ENCODE data around the gene TRMT1L. TPM values are rescaled to one million over a fixed set of nuclear protein-coding genes. Genes with fewer than 3 reads are reported as not detected.

TRMT1L gene
- total and polyA plus RNA-seq, 5 experiments from 2014 or later = 10.8 to 26.8 (median 17.4) TPM

DNA sequence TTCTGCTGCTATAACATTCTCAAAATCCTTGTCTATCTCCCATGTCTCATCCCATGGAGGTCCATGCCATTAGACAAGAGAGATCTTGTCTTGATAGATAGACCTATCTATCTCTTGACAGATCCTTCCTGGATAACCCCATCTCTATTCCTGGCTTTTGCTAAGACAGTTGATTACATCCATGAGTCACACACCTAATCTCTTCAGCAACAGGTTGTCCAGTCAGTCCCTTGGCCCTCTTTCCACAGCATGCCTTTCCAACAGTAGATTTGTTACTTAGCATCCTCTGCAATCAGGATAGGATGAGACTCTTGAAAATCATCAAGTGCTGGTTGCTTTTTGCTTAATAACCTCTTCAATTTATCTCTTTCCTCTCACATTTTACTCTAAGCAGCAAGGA lies 46.6 kb downstream of the TRMT1L start:
- ATAC-seq = no peak
- POLR2A ChIA-PET = no interaction called here
- no peaks in the 10 kb centered on the region for H3K27me3 Mint-ChIP-seq
- no peak overlapping the region for H3K4me3 Mint-ChIP-seq
- H3K9me3 Mint-ChIP-seq = peaks cover 6 to 65% (median 30%) of the 10 kb centered on the region in 9 donors
- H3K36me3 Mint-ChIP-seq = peaks cover 0 to 17% (median 6%) of the 10 kb centered on the region in 3 donors
- no peaks in the 10 kb centered on the region for H3K4me1 Mint-ChIP-seq
- peak overlapping the region in 1 of 10 donors; percentile 25 for H3K27ac Mint-ChIP-seq
- no peak for DNase-seq

DNA sequence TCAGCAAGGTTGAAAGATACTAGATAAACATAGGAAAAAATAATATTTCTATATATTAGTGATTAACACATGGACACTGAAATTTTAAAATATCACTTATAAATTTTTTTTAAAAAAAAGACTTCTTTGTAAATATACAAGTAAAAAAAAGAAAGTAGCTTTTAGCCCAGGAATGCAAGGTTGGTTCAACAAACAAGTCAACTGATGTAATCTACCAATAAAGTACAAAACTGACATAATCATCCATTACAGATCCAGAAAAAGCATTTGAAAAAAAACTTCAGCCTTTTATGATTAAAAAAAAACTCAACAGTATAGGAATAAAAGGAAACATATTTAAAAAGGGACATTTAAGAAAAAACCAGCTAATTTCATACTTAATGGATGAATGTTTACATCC lies 48.4 kb downstream of the TRMT1L start:
- H3K4me3 Mint-ChIP-seq = no peak overlapping the region
- H3K9me3 Mint-ChIP-seq = peaks cover 6 to 65% (median 31%) of the 10 kb centered on the region in 9 donors
- POLR2A ChIA-PET = no interaction called here
- no peak overlapping the region for H3K27ac Mint-ChIP-seq
- ATAC-seq = no peak
- H3K36me3 Mint-ChIP-seq = peaks cover 8 to 17% (median 17%) of the 10 kb centered on the region in 3 donors
- no peaks in the 10 kb centered on the region for H3K27me3 Mint-ChIP-seq
- H3K4me1 Mint-ChIP-seq = no peaks in the 10 kb centered on the region
- DNase-seq = no peak

- no peaks in the 10 kb centered on the region for H3K27me3 Mint-ChIP-seq
- DNase-seq (no peak), ATAC-seq (no peak)
- POLR2A ChIA-PET = no interaction called here
- H3K36me3 Mint-ChIP-seq = peaks cover 19 to 41% (median 36%) of the 10 kb centered on the region in 3 donors
- H3K9me3 Mint-ChIP-seq = peaks cover 3 to 49% (median 24%) of the 10 kb centered on the region in 9 donors
- H3K4me1 Mint-ChIP-seq = peaks cover 0 to 2% (median 0%) of the 10 kb centered on the region in 4 donors
- no peak overlapping the region for H3K27ac Mint-ChIP-seq
- H3K4me3 Mint-ChIP-seq = no peak overlapping the region
These were observed 51.6 kb downstream of the TRMT1L start for GRCh38 chr1:185105121-185105520.

DNA sequence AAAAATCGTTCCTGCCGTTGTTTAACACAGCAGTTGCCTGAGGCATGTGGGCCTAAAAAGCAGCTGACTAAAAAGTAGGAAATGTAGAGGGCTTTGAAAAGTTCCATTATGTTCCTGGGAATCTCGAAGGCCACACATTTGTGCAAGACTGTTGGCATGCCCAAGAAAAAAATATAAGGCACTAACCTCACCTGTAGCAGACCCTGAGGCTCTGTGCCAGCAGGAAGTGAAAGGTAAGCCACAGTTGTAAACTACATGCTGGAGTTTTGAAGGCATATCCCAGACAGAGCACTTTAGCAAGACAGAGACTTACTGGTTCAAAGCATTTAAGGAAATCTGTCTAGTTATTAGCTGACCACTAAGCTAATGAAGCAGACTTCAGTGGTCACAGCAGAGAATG lies 52.7 kb downstream of the TRMT1L start:
- no peak overlapping the region for H3K4me3 Mint-ChIP-seq
- no peak for DNase-seq
- no peaks in the 10 kb centered on the region for H3K27me3 Mint-ChIP-seq
- H3K4me1 Mint-ChIP-seq = peaks cover 0 to 2% (median 0%) of the 10 kb centered on the region in 4 donors
- H3K9me3 Mint-ChIP-seq = peaks cover 2 to 38% (median 17%) of the 10 kb centered on the region in 9 donors
- H3K27ac Mint-ChIP-seq = no peak overlapping the region
- no peak for ATAC-seq
- POLR2A ChIA-PET = no interaction called here
- H3K36me3 Mint-ChIP-seq = peaks cover 10 to 50% (median 46%) of the 10 kb centered on the region in 3 donors

DNA sequence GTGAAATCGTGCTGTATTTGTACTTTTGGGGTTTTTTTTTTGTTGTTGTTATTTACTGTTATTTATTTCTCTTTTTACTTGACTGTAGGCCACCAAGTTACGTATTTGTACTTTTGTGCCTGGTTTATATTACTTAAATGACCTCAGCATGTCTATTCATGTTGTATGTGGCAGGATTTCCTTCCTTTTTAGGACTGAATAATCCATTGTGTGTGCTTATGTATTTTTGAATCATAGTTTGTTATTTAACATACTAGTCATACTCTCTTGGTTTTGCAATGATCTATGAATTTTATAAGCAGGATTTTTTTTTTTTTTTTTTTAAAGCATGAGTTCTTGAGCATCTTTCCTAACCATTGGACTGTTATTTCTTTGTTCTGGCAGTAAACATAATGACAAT lies 60.2 kb downstream of the TRMT1L start:
- peaks cover 0 to 4% (median 0%) of the 10 kb centered on the region in 4 donors for H3K4me1 Mint-ChIP-seq
- H3K27ac Mint-ChIP-seq = peak overlapping the region in 3 of 10 donors; percentile 3 to 49 (median 11)
- POLR2A ChIA-PET = no interaction called here
- peaks cover 9 to 90% (median 50%) of the 10 kb centered on the region in 3 donors for H3K36me3 Mint-ChIP-seq
- no peaks in the 10 kb centered on the region for H3K27me3 Mint-ChIP-seq
- H3K4me3 Mint-ChIP-seq = no peak overlapping the region
- DNase-seq (no peak), ATAC-seq (no peak)
- H3K9me3 Mint-ChIP-seq = no peaks in the 10 kb centered on the region

- Mint-ChIP-seq H3K27me3 (no peaks in the 10 kb centered on the region), H3K4me3 (no peak overlapping the region), H3K9me3 (no peaks in the 10 kb centered on the region), H3K27ac (no peak overlapping the region), H3K4me1 (peaks cover 0 to 4% (median 0%) of the 10 kb centered on the region in 4 donors), H3K36me3 (peaks cover 4 to 90% (median 33%) of the 10 kb centered on the region in 3 donors)
- DNase-seq (no peak), ATAC-seq (no peak)
- POLR2A ChIA-PET = no interaction called here
These were observed 62.0 kb downstream of the TRMT1L start for GRCh38 chr1:185094761-185095160.

- Mint-ChIP-seq H3K27me3 (no peaks in the 10 kb centered on the region), H3K36me3 (peaks cover 15 to 85% (median 34%) of the 10 kb centered on the region in 3 donors), H3K27ac (no peak overlapping the region), H3K4me1 (peaks cover 0 to 6% (median 2%) of the 10 kb centered on the region in 4 donors), H3K9me3 (no peaks in the 10 kb centered on the region), H3K4me3 (no peak overlapping the region)
- DNase-seq (peak in 1 of 10 donors; percentile 1), ATAC-seq (no peak)
- POLR2A ChIA-PET = no interaction called here
These were observed 65.3 kb downstream of the TRMT1L start for GRCh38 chr1:185091480-185091879.

DNA sequence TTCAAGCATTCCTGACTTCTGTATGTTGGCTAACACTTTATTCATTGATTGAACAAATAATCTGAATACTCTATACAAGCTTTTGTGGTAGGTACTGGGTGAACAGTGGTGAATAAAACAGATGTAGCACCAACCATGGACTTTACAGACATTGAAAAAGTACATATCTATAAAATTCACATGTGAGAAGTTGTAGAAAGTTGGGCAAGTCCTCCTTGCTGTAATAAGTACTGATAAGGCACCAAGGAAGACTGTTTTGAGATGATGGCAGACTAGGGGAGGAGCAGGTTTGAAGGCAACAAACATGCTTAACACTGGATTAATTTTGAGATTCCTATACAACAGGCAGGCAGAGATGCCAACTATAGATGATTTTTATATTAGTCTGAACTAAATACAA lies 69.0 kb downstream of the TRMT1L start:
- peak overlapping the region in 1 of 10 donors; percentile 48 for H3K27ac Mint-ChIP-seq

DNA sequence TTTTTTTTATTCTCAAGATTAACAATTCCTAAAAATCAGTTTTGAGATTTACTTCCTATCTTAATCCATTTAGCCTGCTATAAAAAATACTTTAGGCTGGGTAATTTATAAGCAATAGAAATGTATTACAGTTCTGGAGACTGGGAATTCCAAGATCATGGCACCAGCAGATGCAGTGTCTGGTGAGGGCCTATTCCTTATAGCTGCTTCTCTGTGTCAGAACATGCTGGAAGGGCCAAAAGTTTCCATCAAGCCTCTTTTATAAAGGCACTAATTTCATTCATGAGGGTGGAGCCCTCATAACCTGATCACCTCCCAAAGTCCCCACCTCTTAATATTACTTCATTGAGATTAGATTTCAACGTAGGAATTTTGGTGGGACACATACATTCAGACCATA lies 69.7 kb downstream of the TRMT1L start:
- ATAC-seq (no peak), DNase-seq (no peak)
- H3K9me3 Mint-ChIP-seq = no peaks in the 10 kb centered on the region
- H3K36me3 Mint-ChIP-seq = peaks cover 11 to 56% (median 18%) of the 10 kb centered on the region in 3 donors
- H3K27me3 Mint-ChIP-seq = no peaks in the 10 kb centered on the region
- POLR2A ChIA-PET = no interaction called here
- H3K27ac Mint-ChIP-seq = no peak overlapping the region
- H3K4me1 Mint-ChIP-seq = peaks cover 19 to 31% (median 28%) of the 10 kb centered on the region in 4 donors
- no peak overlapping the region for H3K4me3 Mint-ChIP-seq

More for the DNA sequence above, 69.0 kb downstream of the TRMT1L start:
- ATAC-seq = no peak
- Mint-ChIP-seq H3K9me3 (no peaks in the 10 kb centered on the region), H3K4me1 (peaks cover 19 to 31% (median 25%) of the 10 kb centered on the region in 4 donors), H3K4me3 (no peak overlapping the region), H3K36me3 (peaks cover 11 to 60% (median 19%) of the 10 kb centered on the region in 3 donors), H3K27me3 (no peaks in the 10 kb centered on the region)
- no peak for DNase-seq
- POLR2A ChIA-PET = interaction anchor here (0.7 kb wide), 1 partner anchor 105 kb away, joined by 5 read pairs; no protein-coding TSS in a partner anchor

DNA sequence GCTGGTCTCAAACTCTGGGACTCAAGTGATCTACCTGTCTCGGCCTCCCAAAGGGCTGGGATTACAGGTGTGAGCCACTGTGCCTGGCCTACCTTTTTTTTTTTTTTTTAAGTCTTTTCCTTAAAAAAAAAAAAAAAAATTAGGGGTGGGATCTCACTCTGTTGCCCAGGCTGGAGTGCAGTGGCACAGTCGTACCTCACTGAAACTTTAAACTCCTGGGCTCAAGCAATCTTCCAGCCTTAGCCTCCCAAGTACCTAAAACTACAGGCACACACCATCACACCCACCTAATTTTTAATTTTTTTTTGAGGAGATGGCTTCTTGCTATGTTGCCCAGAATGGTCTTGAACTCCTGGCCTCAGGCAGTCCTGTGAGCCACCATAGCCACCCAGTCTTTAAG lies 72.9 kb downstream of the TRMT1L start:
- no peaks in the 10 kb centered on the region for H3K27me3 Mint-ChIP-seq
- POLR2A ChIA-PET = no interaction called here
- H3K4me1 Mint-ChIP-seq = peaks cover 18 to 50% (median 41%) of the 10 kb centered on the region in 4 donors
- peak overlapping the region in 1 of 10 donors; percentile 87 for H3K27ac Mint-ChIP-seq
- DNase-seq (no peak), ATAC-seq (no peak)
- peaks cover 6 to 27% (median 21%) of the 10 kb centered on the region in 3 donors for H3K36me3 Mint-ChIP-seq
- no peaks in the 10 kb centered on the region for H3K9me3 Mint-ChIP-seq
- no peak overlapping the region for H3K4me3 Mint-ChIP-seq

DNA sequence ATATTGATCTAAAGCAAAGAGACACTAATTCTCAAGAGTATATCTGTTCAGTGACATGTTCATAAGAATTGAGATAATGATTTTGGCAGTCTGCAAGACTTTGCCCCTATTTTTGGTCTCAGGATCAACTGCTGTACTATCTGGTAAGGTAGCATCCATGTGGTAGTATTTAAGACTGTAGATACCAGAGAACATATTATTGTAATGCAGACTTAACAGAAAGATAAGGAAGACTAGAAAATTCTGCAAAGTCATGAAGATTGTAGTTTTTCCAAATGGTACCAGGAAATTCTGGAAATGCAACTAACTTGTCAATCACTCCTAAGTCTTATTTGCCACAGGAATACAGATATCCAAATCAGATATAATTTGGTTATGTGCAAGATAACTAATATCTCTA lies 76.3 kb downstream of the TRMT1L start:
- POLR2A ChIA-PET = no interaction called here
- Mint-ChIP-seq H3K9me3 (no peaks in the 10 kb centered on the region), H3K27me3 (no peaks in the 10 kb centered on the region), H3K27ac (peak overlapping the region in 1 of 10 donors; percentile 2), H3K4me1 (peaks cover 19 to 55% (median 51%) of the 10 kb centered on the region in 4 donors), H3K36me3 (peaks cover 0 to 10% (median 8%) of the 10 kb centered on the region in 3 donors), H3K4me3 (no peak overlapping the region)
- ATAC-seq (no peak), DNase-seq (no peak)

- ATAC-seq (no peak), DNase-seq (no peak)
- POLR2A ChIA-PET = no interaction called here
- peaks cover 0 to 19% (median 4%) of the 10 kb centered on the region in 3 donors for H3K36me3 Mint-ChIP-seq
- H3K4me3 Mint-ChIP-seq = no peak overlapping the region
- no peaks in the 10 kb centered on the region for H3K9me3 Mint-ChIP-seq
- H3K27ac Mint-ChIP-seq = no peak overlapping the region
- H3K4me1 Mint-ChIP-seq = peaks cover 15 to 57% (median 51%) of the 10 kb centered on the region in 4 donors
- H3K27me3 Mint-ChIP-seq = no peaks in the 10 kb centered on the region
These were observed 79.4 kb downstream of the TRMT1L start for GRCh38 chr1:185077374-185077773.

- Mint-ChIP-seq H3K27me3 (no peaks in the 10 kb centered on the region), H3K4me1 (peaks cover 25 to 74% (median 58%) of the 10 kb centered on the region in 4 donors), H3K9me3 (no peaks in the 10 kb centered on the region), H3K36me3 (peaks cover 3 to 20% (median 6%) of the 10 kb centered on the region in 3 donors), H3K27ac (peak overlapping the region in 1 of 10 donors; percentile 5), H3K4me3 (peak overlapping the region in 1 of 10 donors; percentile 5)
- POLR2A ChIA-PET = no interaction called here
- no peak for ATAC-seq
- no peak for DNase-seq
These were observed 81.3 kb downstream of the TRMT1L start for GRCh38 chr1:185075476-185075875.

DNA sequence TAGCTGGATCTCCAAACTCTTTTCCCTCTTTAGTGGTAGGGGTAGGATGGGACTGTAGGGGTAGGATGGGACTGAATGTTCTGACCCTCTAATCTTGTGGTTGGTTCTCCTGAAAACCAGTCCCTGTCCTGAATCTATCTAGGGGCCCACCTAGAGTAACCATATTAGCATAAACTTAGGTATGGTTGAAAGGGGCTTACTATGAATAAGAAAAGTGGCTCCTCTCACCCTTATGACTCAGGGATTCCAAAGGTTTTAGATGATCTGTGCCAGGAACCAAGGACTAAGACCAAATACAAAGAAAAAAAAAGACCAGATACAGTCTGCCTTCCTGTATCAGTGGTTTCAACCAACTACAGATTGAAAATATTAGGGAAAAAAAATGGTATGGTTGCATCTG lies 82.4 kb downstream of the TRMT1L start:
- no peak for ATAC-seq
- Mint-ChIP-seq H3K36me3 (peaks cover 3 to 20% (median 6%) of the 10 kb centered on the region in 3 donors), H3K27me3 (no peaks in the 10 kb centered on the region), H3K4me3 (no peak overlapping the region), H3K27ac (no peak overlapping the region), H3K4me1 (peaks cover 22 to 67% (median 54%) of the 10 kb centered on the region in 4 donors), H3K9me3 (peaks cover 0 to 1% (median 0%) of the 10 kb centered on the region in 9 donors)
- POLR2A ChIA-PET = interaction anchor here (0.9 kb wide), 1 partner anchor 29 kb away, joined by 4 read pairs; the partner anchor contains the start of gene RNF2
- DNase-seq = no peak

Data from naive thymus-derived CD8-positive, alpha-beta T cell (primary cell).